Astrocyte of the spinal cord (primary cell): ENCODE measurements around the gene TLR10.

ENCODE experiments used
- DNase-seq: peaks from one replicate; pipeline ENCODE4 v3.0.0; 2011; ENCODE audit warnings: low read depth, low spot score
- H3K4me3 ChIP-seq: 2 replicates; pipeline ENCODE4 v1.5.1; 2011; ENCODE audit warnings: low read depth, mild to moderate bottlenecking, low read length, moderate library complexity
- CTCF ChIP-seq: IDR thresholded peaks from 2 replicates; pipeline ENCODE4 v1.5.1; 2012; ENCODE audit warnings: low read depth, mild to moderate bottlenecking, low read length, inconsistent platforms
- in situ Hi-C: cut with HindIII; loops from 2 replicates; pipeline ENCODE4 v1.10.0; 2017; ENCODE audit warnings: low sequenced_read_pairs

TLR10 gene

GRCh38 chr4:38782452-38783108 lies at the start of gene TLR10:
TLR10 (minus strand) TSS chr4:38782990; CDS start chr4:38775590, 7,400 bp downstream.
- no peak within 1 kb of the TSS for H3K4me3 ChIP-seq
- peak; percentile 48 for DNase-seq
- in situ Hi-C loops = no loop called here

GRCh38 chr4:38832206-38832605 lies 49.4 kb upstream of the TLR10 start:
- no peak for TF ChIP-seq CTCF
- no peak for DNase-seq
- in situ Hi-C loops = no loop called here

More at GRCh38 chr4:38782452-38783108, at the start of gene TLR10:
- peak; percentile 62 for TF ChIP-seq CTCF

GRCh38 chr4:38831653-38832052 lies 48.9 kb upstream of the TLR10 start:
- H3K4me3 ChIP-seq = no peak overlapping the region
- in situ Hi-C loops = no loop called here
- TF ChIP-seq CTCF = no peak
- DNase-seq = no peak

More at GRCh38 chr4:38832206-38832605, 49.4 kb upstream of the TLR10 start:
- H3K4me3 ChIP-seq = no peak overlapping the region

- TF ChIP-seq CTCF = no peak
- H3K4me3 ChIP-seq = no peak overlapping the region
- no peak for DNase-seq
- in situ Hi-C loops = no loop called here
Measured at GRCh38 chr4:38829237-38829636, 46.4 kb upstream of the TLR10 start.

- TF ChIP-seq CTCF = no peak
- in situ Hi-C loops = no loop called here
- H3K4me3 ChIP-seq = no peak overlapping the region
- DNase-seq = no peak
Measured at GRCh38 chr4:38823766-38824165, 41.0 kb upstream of the TLR10 start.

GRCh38 chr4:38822748-38823303 lies 40.0 kb upstream of the TLR10 start:
- no peak for TF ChIP-seq CTCF
- no peak for DNase-seq
- H3K4me3 ChIP-seq = no peak overlapping the region
- in situ Hi-C loops = no loop called here
